ENCODE results near the gene STK38.

STK38 gene

GRCh38 chr6:36506611-36507010, 40.7 kb downstream of the STK38 start:
- Histone ChIP-seq H3K36me3 (ENCODE audit: control insufficient read depth in 2 of 2, insufficient read depth in 2 of 2, low read length in 2 of 2) (peaks cover 15 to 31% of the 10 kb centered on the region in 2 donors), H3K9ac (ENCODE audit: low read depth in 1 of 2, low read length in 2 of 2) (no peak overlapping the region), H3K9me3 (ENCODE audit: control insufficient read depth in 2 of 2, low read length in 2 of 2) (no peaks in the 10 kb centered on the region), H3K4me3 (ENCODE audit: low read length in 2 of 2) (peak overlapping the region; percentile 1 to 27), H3K4me1 (ENCODE audit: control insufficient read depth in 2 of 2, insufficient read depth in 2 of 2, low read length in 2 of 2) (peaks cover 20 to 49% of the 10 kb centered on the region in 2 donors), H3K27ac (ENCODE audit: low read depth in 2 of 2, low read length in 2 of 2) (peak overlapping the region; percentile 41 to 69), H3K27me3 (ENCODE audit: control insufficient read depth in 2 of 2, insufficient read depth in 2 of 2, low read length in 2 of 2) (no peaks in the 10 kb centered on the region)

- Histone ChIP-seq H3K9me3 (ENCODE audit: control insufficient read depth in 2 of 2, low read length in 2 of 2) (no peaks in the 10 kb centered on the region), H3K9ac (ENCODE audit: low read depth in 1 of 2, low read length in 2 of 2) (no peak overlapping the region), H3K27me3 (ENCODE audit: control insufficient read depth in 2 of 2, insufficient read depth in 2 of 2, low read length in 2 of 2) (no peaks in the 10 kb centered on the region), H3K4me1 (ENCODE audit: control insufficient read depth in 2 of 2, insufficient read depth in 2 of 2, low read length in 2 of 2) (peaks cover 17 to 48% of the 10 kb centered on the region in 2 donors), H3K36me3 (ENCODE audit: control insufficient read depth in 2 of 2, insufficient read depth in 2 of 2, low read length in 2 of 2) (peaks cover 15 to 30% of the 10 kb centered on the region in 2 donors), H3K4me3 (ENCODE audit: low read length in 2 of 2) (peak overlapping the region in 1 of 2 donors; percentile 1), H3K27ac (ENCODE audit: low read depth in 2 of 2, low read length in 2 of 2) (peak overlapping the region; percentile 24 to 69)
These were observed 41.3 kb downstream of the STK38 start for GRCh38 chr6:36505744-36506534.

GRCh38 chr6:36504982-36505381, 42.3 kb downstream of the STK38 start:
- Histone ChIP-seq H3K9ac (ENCODE audit: low read depth in 1 of 2, low read length in 2 of 2) (no peak overlapping the region), H3K27ac (ENCODE audit: low read depth in 2 of 2, low read length in 2 of 2) (no peak overlapping the region), H3K4me3 (ENCODE audit: low read length in 2 of 2) (no peak overlapping the region), H3K36me3 (ENCODE audit: control insufficient read depth in 2 of 2, insufficient read depth in 2 of 2, low read length in 2 of 2) (peaks cover 15 to 25% of the 10 kb centered on the region in 2 donors), H3K27me3 (ENCODE audit: control insufficient read depth in 2 of 2, insufficient read depth in 2 of 2, low read length in 2 of 2) (no peaks in the 10 kb centered on the region), H3K9me3 (ENCODE audit: control insufficient read depth in 2 of 2, low read length in 2 of 2) (no peaks in the 10 kb centered on the region), H3K4me1 (ENCODE audit: control insufficient read depth in 2 of 2, insufficient read depth in 2 of 2, low read length in 2 of 2) (peaks cover 11 to 40% of the 10 kb centered on the region in 2 donors)

GRCh38 chr6:36504181-36504580, 43.1 kb downstream of the STK38 start:
- H3K9ac ChIP-seq (ENCODE audit: low read depth in 1 of 2, low read length in 2 of 2) = no peak overlapping the region
- no peaks in the 10 kb centered on the region for H3K27me3 ChIP-seq (ENCODE audit: control insufficient read depth in 2 of 2, insufficient read depth in 2 of 2, low read length in 2 of 2)
- H3K9me3 ChIP-seq (ENCODE audit: control insufficient read depth in 2 of 2, low read length in 2 of 2) = no peaks in the 10 kb centered on the region
- peaks cover 5 to 36% of the 10 kb centered on the region in 2 donors for H3K4me1 ChIP-seq (ENCODE audit: control insufficient read depth in 2 of 2, insufficient read depth in 2 of 2, low read length in 2 of 2)
- H3K4me3 ChIP-seq (ENCODE audit: low read length in 2 of 2) = no peak overlapping the region
- H3K36me3 ChIP-seq (ENCODE audit: control insufficient read depth in 2 of 2, insufficient read depth in 2 of 2, low read length in 2 of 2) = peaks cover 21 to 30% of the 10 kb centered on the region in 2 donors
- peak overlapping the region in 1 of 2 donors; percentile 1 for H3K27ac ChIP-seq (ENCODE audit: low read depth in 2 of 2, low read length in 2 of 2)

GRCh38 chr6:36501686-36502085, 45.6 kb downstream of the STK38 start:
- Histone ChIP-seq H3K9me3 (ENCODE audit: control insufficient read depth in 2 of 2, low read length in 2 of 2) (no peaks in the 10 kb centered on the region), H3K9ac (ENCODE audit: low read depth in 1 of 2, low read length in 2 of 2) (no peak overlapping the region), H3K27me3 (ENCODE audit: control insufficient read depth in 2 of 2, insufficient read depth in 2 of 2, low read length in 2 of 2) (no peaks in the 10 kb centered on the region), H3K36me3 (ENCODE audit: control insufficient read depth in 2 of 2, insufficient read depth in 2 of 2, low read length in 2 of 2) (peaks cover 25 to 37% of the 10 kb centered on the region in 2 donors), H3K4me1 (ENCODE audit: control insufficient read depth in 2 of 2, insufficient read depth in 2 of 2, low read length in 2 of 2) (peaks cover 0 to 24% of the 10 kb centered on the region in 2 donors), H3K4me3 (ENCODE audit: low read length in 2 of 2) (no peak overlapping the region), H3K27ac (ENCODE audit: low read depth in 2 of 2, low read length in 2 of 2) (no peak overlapping the region)

GRCh38 chr6:36499918-36500317, 47.4 kb downstream of the STK38 start:
- H3K9ac ChIP-seq (ENCODE audit: low read depth in 1 of 2, low read length in 2 of 2) = no peak overlapping the region
- H3K4me3 ChIP-seq (ENCODE audit: low read length in 2 of 2) = no peak overlapping the region
- peaks cover 0 to 15% of the 10 kb centered on the region in 2 donors for H3K4me1 ChIP-seq (ENCODE audit: control insufficient read depth in 2 of 2, insufficient read depth in 2 of 2, low read length in 2 of 2)
- no peaks in the 10 kb centered on the region for H3K27me3 ChIP-seq (ENCODE audit: control insufficient read depth in 2 of 2, insufficient read depth in 2 of 2, low read length in 2 of 2)
- peaks cover 33 to 39% of the 10 kb centered on the region in 2 donors for H3K36me3 ChIP-seq (ENCODE audit: control insufficient read depth in 2 of 2, insufficient read depth in 2 of 2, low read length in 2 of 2)
- H3K27ac ChIP-seq (ENCODE audit: low read depth in 2 of 2, low read length in 2 of 2) = no peak overlapping the region
- H3K9me3 ChIP-seq (ENCODE audit: control insufficient read depth in 2 of 2, low read length in 2 of 2) = no peaks in the 10 kb centered on the region

- H3K36me3 ChIP-seq (ENCODE audit: control insufficient read depth in 2 of 2, insufficient read depth in 2 of 2, low read length in 2 of 2) = peaks cover 38 to 56% of the 10 kb centered on the region in 2 donors
These were observed 52.2 kb downstream of the STK38 start for GRCh38 chr6:36495086-36495485.

GRCh38 chr6:36493859-36494258, 53.4 kb downstream of the STK38 start:
- no peak overlapping the region for H3K9ac ChIP-seq (ENCODE audit: low read depth in 1 of 2, low read length in 2 of 2)
- no peaks in the 10 kb centered on the region for H3K4me1 ChIP-seq (ENCODE audit: control insufficient read depth in 2 of 2, insufficient read depth in 2 of 2, low read length in 2 of 2)
- H3K9me3 ChIP-seq (ENCODE audit: control insufficient read depth in 2 of 2, low read length in 2 of 2) = no peaks in the 10 kb centered on the region
- H3K4me3 ChIP-seq (ENCODE audit: low read length in 2 of 2) = no peak overlapping the region
- peaks cover 33 to 44% of the 10 kb centered on the region in 2 donors for H3K36me3 ChIP-seq (ENCODE audit: control insufficient read depth in 2 of 2, insufficient read depth in 2 of 2, low read length in 2 of 2)
- H3K27ac ChIP-seq (ENCODE audit: low read depth in 2 of 2, low read length in 2 of 2) = no peak overlapping the region
- no peaks in the 10 kb centered on the region for H3K27me3 ChIP-seq (ENCODE audit: control insufficient read depth in 2 of 2, insufficient read depth in 2 of 2, low read length in 2 of 2)

More at GRCh38 chr6:36495086-36495485, 52.2 kb downstream of the STK38 start:
- Histone ChIP-seq H3K9me3 (ENCODE audit: control insufficient read depth in 2 of 2, low read length in 2 of 2) (no peaks in the 10 kb centered on the region), H3K27ac (ENCODE audit: low read depth in 2 of 2, low read length in 2 of 2) (no peak overlapping the region), H3K4me1 (ENCODE audit: control insufficient read depth in 2 of 2, insufficient read depth in 2 of 2, low read length in 2 of 2) (no peaks in the 10 kb centered on the region), H3K9ac (ENCODE audit: low read depth in 1 of 2, low read length in 2 of 2) (no peak overlapping the region), H3K4me3 (ENCODE audit: low read length in 2 of 2) (no peak overlapping the region), H3K27me3 (ENCODE audit: control insufficient read depth in 2 of 2, insufficient read depth in 2 of 2, low read length in 2 of 2) (no peaks in the 10 kb centered on the region)

- Histone ChIP-seq H3K9ac (ENCODE audit: low read depth in 1 of 2, low read length in 2 of 2) (no peak overlapping the region), H3K27me3 (ENCODE audit: control insufficient read depth in 2 of 2, insufficient read depth in 2 of 2, low read length in 2 of 2) (no peaks in the 10 kb centered on the region), H3K4me1 (ENCODE audit: control insufficient read depth in 2 of 2, insufficient read depth in 2 of 2, low read length in 2 of 2) (no peaks in the 10 kb centered on the region), H3K27ac (ENCODE audit: low read depth in 2 of 2, low read length in 2 of 2) (no peak overlapping the region), H3K36me3 (ENCODE audit: control insufficient read depth in 2 of 2, insufficient read depth in 2 of 2, low read length in 2 of 2) (peaks cover 35 to 41% of the 10 kb centered on the region in 2 donors), H3K9me3 (ENCODE audit: control insufficient read depth in 2 of 2, low read length in 2 of 2) (no peaks in the 10 kb centered on the region), H3K4me3 (ENCODE audit: low read length in 2 of 2) (no peak overlapping the region)
These were observed 54.0 kb downstream of the STK38 start for GRCh38 chr6:36493319-36493718.

GRCh38 chr6:36492621-36493020, 54.7 kb downstream of the STK38 start:
- H3K9ac ChIP-seq (ENCODE audit: low read depth in 1 of 2, low read length in 2 of 2) = no peak overlapping the region
- H3K27me3 ChIP-seq (ENCODE audit: control insufficient read depth in 2 of 2, insufficient read depth in 2 of 2, low read length in 2 of 2) = no peaks in the 10 kb centered on the region
- H3K4me3 ChIP-seq (ENCODE audit: low read length in 2 of 2) = no peak overlapping the region
- H3K36me3 ChIP-seq (ENCODE audit: control insufficient read depth in 2 of 2, insufficient read depth in 2 of 2, low read length in 2 of 2) = peaks cover 39 to 47% of the 10 kb centered on the region in 2 donors
- H3K4me1 ChIP-seq (ENCODE audit: control insufficient read depth in 2 of 2, insufficient read depth in 2 of 2, low read length in 2 of 2) = no peaks in the 10 kb centered on the region
- H3K9me3 ChIP-seq (ENCODE audit: control insufficient read depth in 2 of 2, low read length in 2 of 2) = no peaks in the 10 kb centered on the region
- H3K27ac ChIP-seq (ENCODE audit: low read depth in 2 of 2, low read length in 2 of 2) = no peak overlapping the region
